HCT116 (cell line): ENCODE results near the gene EFHD1. TPM values are rescaled to one million over a fixed set of nuclear protein-coding genes. Genes with fewer than 3 reads are reported as not detected.

Experiments used
- ATAC-seq: fragments of 200-7000 bp; cut with Tn5 transposase; 2 replicates; pipeline ENCODE4 v1.9.1; 2020; ENCODE audit warnings: mild to moderate bottlenecking, moderate library complexity
- BruUV-seq: library from RNA; stranded (reverse); fragments of 400-500 nt; replicated peaks from 2 replicates; lab custom pipeline; 2021; lab: Mats Ljungman, UMichigan
- CTCF ChIA-PET: fragments of 300-600 bp; sonication (Branson Sonifier 250); formaldehyde crosslinking; loops from one replicate; lab custom pipeline; 2021; ENCODE audit warnings: antibody characterized with exemption; lab: Charles Lee
- POLR2A ChIA-PET: fragments of 300-600, 350-600 bp; sonication (Branson Sonifier 250); formaldehyde crosslinking; loops from one replicate; lab custom pipeline; 2021; ENCODE audit warnings: antibody characterized with exemption; lab: Charles Lee
- RAD21 ChIA-PET, 2 experiments: fragments of 300-600 bp; sonication (Branson Sonifier 250); formaldehyde crosslinking; loops; one replicate each; lab custom pipeline; 2023; ENCODE audit warnings: low total read pairs in 2 of 2; ENCODE audit not compliant: uncharacterized antibody in 2 of 2, unreplicated experiment in 2 of 2, low non-redundant PET in 1 of 2; lab: Charles Lee
- DNase-seq: peaks from one replicate; pipeline ENCODE4 v3.0.0-alpha.2; 2010; ENCODE audit warnings: low read depth, low spot score
- H2AFZ ChIP-seq: fragments of 200-600 bp; shearing (Covaris generic), sonication (generic); 2 replicates; pipeline ENCODE4 v1.6.1; 2017; ENCODE audit warnings: low read depth, mixed run types, mixed read lengths, antibody characterized with exemption, low read length; ENCODE audit not compliant: poor library complexity, severe bottlenecking
- H3K27ac ChIP-seq: 2 replicates; pipeline ENCODE4 v1.5.1; 2012; ENCODE audit warnings: low read depth, low read length
- H3K27me3 ChIP-seq: fragments of 200-600 bp; sonication (generic); 2 replicates; pipeline ENCODE4 v1.6.1; 2016; ENCODE audit warnings: mixed run types, low read length, mixed read lengths; ENCODE audit not compliant: insufficient read depth
- H3K36me3 ChIP-seq, 2 experiments: fragments of 200-500 bp in 1 of 2; fragments of 200-600 bp in 1 of 2; sonication (Bioruptor generic) in 1 of 2; sonication (generic) in 1 of 2; 2 replicates each; pipeline versions ENCODE4 v1.5.1 to v1.6.1; 2014 to 2016; ENCODE audit warnings: low read length in 2 of 2, inconsistent platforms in 1 of 2, mixed read lengths in 1 of 2, mixed run types in 1 of 2; ENCODE audit not compliant: insufficient read depth in 2 of 2, control insufficient read depth in 1 of 2
- H3K4me1 ChIP-seq, 2 experiments: fragments of 200-600 bp in 1 of 2; sonication (generic) in 1 of 2; 2 replicates each; pipeline versions ENCODE4 v1.5.1 to v1.6.1; 2012 to 2017; ENCODE audit warnings: low read length in 2 of 2, inconsistent platforms in 1 of 2, mild to moderate bottlenecking in 1 of 2, mixed read lengths in 1 of 2, mixed run types in 1 of 2, moderate library complexity in 1 of 2; ENCODE audit not compliant: insufficient read depth in 2 of 2, control insufficient read depth in 1 of 2
- H3K4me2 ChIP-seq: fragments of 200-600 bp; sonication (generic); 2 replicates; pipeline ENCODE4 v1.6.1; 2017; ENCODE audit warnings: mixed run types, low read length, mixed read lengths
- H3K4me3 ChIP-seq, 2 experiments: fragments of 200-600 bp in 1 of 2; sonication (generic) in 1 of 2; replicated peaks in 1 of 2; 2 replicates each; pipeline ENCODE4 v1.5.1; 2011 to 2016; ENCODE audit warnings: low read length in 2 of 2, control low read depth in 1 of 2, low read depth in 1 of 2, mild to moderate bottlenecking in 1 of 2, mixed read lengths in 1 of 2, mixed run types in 1 of 2
- H3K79me2 ChIP-seq: fragments of 200-600 bp; sonication (generic); 2 replicates; pipeline ENCODE4 v1.6.1; 2017; ENCODE audit warnings: mild to moderate bottlenecking, mixed run types, low read length, moderate library complexity, mixed read lengths; ENCODE audit not compliant: insufficient read depth
- H3K9ac ChIP-seq: fragments of 200-600 bp; sonication (generic); 2 replicates; pipeline ENCODE4 v1.6.1; 2016; ENCODE audit warnings: low read length, mixed read lengths
- H3K9me2 ChIP-seq: fragments of 200-600 bp; sonication (generic), shearing (Covaris generic); 2 replicates; pipeline ENCODE4 v1.6.1; 2017; ENCODE audit warnings: mixed run types, mild to moderate bottlenecking, moderate library complexity; ENCODE audit not compliant: insufficient read depth
- H3K9me3 ChIP-seq, 2 experiments: fragments of 200-500 bp in 1 of 2; fragments of 200-600 bp in 1 of 2; sonication (Bioruptor generic) in 1 of 2; sonication (generic) in 1 of 2; 2 replicates each; pipeline ENCODE4 v1.6.1; 2014 to 2017; ENCODE audit warnings: low read length in 2 of 2, mixed read lengths in 2 of 2, inconsistent platforms in 1 of 2, low read depth in 1 of 2, mild to moderate bottlenecking in 1 of 2, mixed run types in 1 of 2, moderate library complexity in 1 of 2; ENCODE audit not compliant: control insufficient read depth in 1 of 2, insufficient read depth in 1 of 2
- H4K20me1 ChIP-seq: fragments of 200-600 bp; sonication (generic), shearing (Covaris generic); 2 replicates; pipeline ENCODE4 v1.6.1; 2017; ENCODE audit warnings: mixed run types, mild to moderate bottlenecking, moderate library complexity; ENCODE audit not compliant: insufficient read depth
- CBX3 ChIP-seq: IDR thresholded peaks from 2 replicates; pipeline ENCODE4 v1.6.1; 2012; ENCODE audit warnings: low read depth
- EZH2 ChIP-seq: fragments of 200-600 bp; sonication (generic); IDR thresholded peaks from 2 replicates; pipeline ENCODE4 v1.6.1; 2017; ENCODE audit warnings: antibody characterized with exemption, mixed run types
- EZH2phosphoT487 ChIP-seq: fragments of 200-600 bp; IDR thresholded peaks from 2 replicates; pipeline ENCODE4 v1.6.1; 2018; ENCODE audit warnings: antibody characterized with exemption, borderline replicate concordance
- FOSL1 ChIP-seq: IDR thresholded peaks from 2 replicates; pipeline ENCODE4 v1.6.1; 2012; ENCODE audit warnings: low read depth
- JUND ChIP-seq: IDR thresholded peaks from 2 replicates; pipeline ENCODE4 v1.6.1; 2012
- POLR2A ChIP-seq: IDR thresholded peaks from 2 replicates; pipeline ENCODE4 v1.7.0; 2011; ENCODE audit warnings: borderline replicate concordance; ENCODE audit not compliant: insufficient read depth, insufficient read length; ENCODE audit errors: extremely low read depth
- POLR2AphosphoS5 ChIP-seq: IDR thresholded peaks from 2 replicates; pipeline ENCODE4 v1.6.1; 2011; ENCODE audit warnings: mild to moderate bottlenecking, low read depth, low read length, moderate library complexity
- RAD21 ChIP-seq: IDR thresholded peaks from 2 replicates; pipeline ENCODE4 v1.6.1; 2012; ENCODE audit warnings: low read depth, mild to moderate bottlenecking
- SIN3A ChIP-seq: IDR thresholded peaks from 2 replicates; pipeline ENCODE4 v1.6.1; 2012; ENCODE audit warnings: low read depth
- SP1 ChIP-seq: IDR thresholded peaks from 2 replicates; pipeline ENCODE4 v1.6.1; 2012; ENCODE audit warnings: low read depth
- SRF ChIP-seq: IDR thresholded peaks from 2 replicates; pipeline ENCODE4 v1.6.1; 2012; ENCODE audit warnings: low read depth
- YY1 ChIP-seq: IDR thresholded peaks from 2 replicates; pipeline ENCODE4 v1.6.1; 2011; ENCODE audit warnings: low read length, low read depth, moderate library complexity, mild to moderate bottlenecking; ENCODE audit not compliant: insufficient replicate concordance; ENCODE audit errors: extremely low read depth
- ZFX ChIP-seq: fragments of 450-650 bp; IDR thresholded peaks from 2 replicates; pipeline ENCODE4 v1.6.1; 2017
- ZNF274 ChIP-seq: fragments of 200-500 bp; sonication (Bioruptor generic); IDR thresholded peaks from 2 replicates; pipeline ENCODE4 v1.6.1; 2014; ENCODE audit warnings: mild to moderate bottlenecking, low read depth, low read length, inconsistent platforms
- intact Hi-C: fragments of 100-400 bp; cut with micrococcal nuclease; formaldehyde crosslinking; loops from 2 replicates; pipeline ENCODE4 v1.10.0; 2022
- total RNA-seq: library from RNA; stranded (reverse); gene quantifications from one replicate; pipeline ENCODE4 v1.2.1, GENCODE V29; 2021; ENCODE audit not compliant: unreplicated experiment
- TF ChIP-seq, protein P1 (sequence below): IDR thresholded peaks from 2 replicates; pipeline ENCODE4 v1.6.1; 2011; ENCODE audit warnings: mild to moderate bottlenecking, low read length, moderate library complexity; ENCODE audit not compliant: insufficient replicate concordance; ENCODE audit errors: extremely low read depth
- TF ChIP-seq, protein P2 (sequence below): IDR thresholded peaks from 2 replicates; pipeline ENCODE4 v1.6.1; 2012
- TF ChIP-seq, protein P3 (sequence below): IDR thresholded peaks from 2 replicates; pipeline ENCODE4 v1.6.1; 2012; ENCODE audit warnings: low read depth
- TF ChIP-seq, protein P4 (sequence below): IDR thresholded peaks from 2 replicates; pipeline ENCODE4 v1.6.1; 2012

The EFHD1 gene
- total RNA-seq, 1 experiment from 2014 or later, result 0.52 TPM

DNA sequence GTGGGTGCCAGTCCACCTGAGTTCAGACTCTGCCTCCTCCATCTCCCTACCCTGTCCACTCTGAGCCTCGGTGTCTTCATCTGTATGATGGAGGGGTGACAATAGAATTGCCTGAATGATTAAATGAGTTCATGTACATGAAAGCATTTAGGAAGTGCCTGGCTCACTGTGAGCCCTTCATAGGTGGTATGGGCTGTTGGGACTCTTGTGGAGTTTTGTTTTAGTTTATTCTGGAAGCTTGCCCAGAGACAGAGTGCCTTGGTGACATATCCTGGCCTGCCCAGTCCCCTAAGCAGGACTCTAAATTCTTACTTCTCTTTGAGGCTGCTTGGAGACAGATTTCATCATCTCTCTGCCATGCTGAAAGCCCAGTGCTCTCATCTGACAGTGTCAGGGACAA is 39.2 kb downstream of the EFHD1 start:
- no peaks in the 10 kb centered on the region for H3K4me1 ChIP-seq
- H2AFZ ChIP-seq, result no peak overlapping the region
- POLR2A ChIA-PET, result no interaction called here
- H3K4me3 ChIP-seq, result no peak overlapping the region
- H3K9me2 ChIP-seq, result no peaks in the 10 kb centered on the region
- DNase-seq, result no peak
- no TSS peak for BruUV-seq
- ATAC-seq, result no peak
- TF ChIP-seq ZNF274, result no peak
- no peak for TF ChIP-seq POLR2A
- TF ChIP-seq SP1, result no peak
- no peak for TF ChIP-seq EZH2phosphoT487
- TF ChIP-seq EZH2, result no peak
- RAD21 ChIA-PET, result no interaction called here
- H3K36me3 ChIP-seq, result no peaks in the 10 kb centered on the region
- H3K9ac ChIP-seq, result no peak overlapping the region
- H4K20me1 ChIP-seq, result no peaks in the 10 kb centered on the region
- H3K79me2 ChIP-seq, result no peaks in the 10 kb centered on the region
- no peak overlapping the region for H3K4me2 ChIP-seq
- CTCF ChIA-PET, result no interaction called here
- intact Hi-C loops, result no loop called here
- no peaks in the 10 kb centered on the region for H3K27me3 ChIP-seq
- H3K27ac ChIP-seq, result no peak overlapping the region
- no peaks in the 10 kb centered on the region for H3K9me3 ChIP-seq

DNA sequence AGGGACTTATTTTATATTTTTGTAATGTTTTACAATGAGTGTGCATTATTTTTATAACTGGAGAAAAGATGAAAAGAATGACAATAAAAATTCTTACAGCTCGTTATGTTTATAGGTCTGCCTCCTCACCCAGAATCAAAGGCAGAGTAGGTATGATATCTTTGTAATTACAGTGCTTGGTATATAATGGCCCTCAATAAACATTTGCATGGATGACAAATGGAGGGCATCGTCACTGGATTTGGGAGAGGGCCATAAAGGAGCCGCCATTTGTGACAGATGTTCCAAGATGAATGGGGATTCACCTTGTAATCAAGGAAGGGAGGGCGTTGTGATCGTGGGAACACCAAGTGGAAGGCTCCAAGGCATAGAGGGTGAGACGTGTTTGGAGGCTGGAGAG is 41.1 kb downstream of the EFHD1 start:
- Histone ChIP-seq H4K20me1 (no peaks in the 10 kb centered on the region), H3K9me3 (no peaks in the 10 kb centered on the region), H3K4me1 (no peaks in the 10 kb centered on the region), H3K4me2 (no peak overlapping the region), H3K4me3 (no peak overlapping the region), H3K27me3 (no peaks in the 10 kb centered on the region), H3K9me2 (no peaks in the 10 kb centered on the region), H3K9ac (no peak overlapping the region), H3K79me2 (no peaks in the 10 kb centered on the region), H2AFZ (no peak overlapping the region), H3K36me3 (no peaks in the 10 kb centered on the region), H3K27ac (no peak overlapping the region)
- RAD21 ChIA-PET, result no interaction called here
- CTCF ChIA-PET, result no interaction called here
- intact Hi-C loops, result no loop called here
- POLR2A ChIA-PET, result no interaction called here
- no peak for ATAC-seq
- no peak for DNase-seq
- no TSS peak for BruUV-seq
- TF ChIP-seq EZH2phosphoT487 (no peak), CBX3 (no peak), POLR2AphosphoS5 (no peak), ZFX (no peak), SRF (no peak), SIN3A (no peak), YY1 (no peak), RAD21 (no peak), JUND (no peak), ZNF274 (no peak), FOSL1 (no peak)
- TF ChIP-seq, protein P1, sequence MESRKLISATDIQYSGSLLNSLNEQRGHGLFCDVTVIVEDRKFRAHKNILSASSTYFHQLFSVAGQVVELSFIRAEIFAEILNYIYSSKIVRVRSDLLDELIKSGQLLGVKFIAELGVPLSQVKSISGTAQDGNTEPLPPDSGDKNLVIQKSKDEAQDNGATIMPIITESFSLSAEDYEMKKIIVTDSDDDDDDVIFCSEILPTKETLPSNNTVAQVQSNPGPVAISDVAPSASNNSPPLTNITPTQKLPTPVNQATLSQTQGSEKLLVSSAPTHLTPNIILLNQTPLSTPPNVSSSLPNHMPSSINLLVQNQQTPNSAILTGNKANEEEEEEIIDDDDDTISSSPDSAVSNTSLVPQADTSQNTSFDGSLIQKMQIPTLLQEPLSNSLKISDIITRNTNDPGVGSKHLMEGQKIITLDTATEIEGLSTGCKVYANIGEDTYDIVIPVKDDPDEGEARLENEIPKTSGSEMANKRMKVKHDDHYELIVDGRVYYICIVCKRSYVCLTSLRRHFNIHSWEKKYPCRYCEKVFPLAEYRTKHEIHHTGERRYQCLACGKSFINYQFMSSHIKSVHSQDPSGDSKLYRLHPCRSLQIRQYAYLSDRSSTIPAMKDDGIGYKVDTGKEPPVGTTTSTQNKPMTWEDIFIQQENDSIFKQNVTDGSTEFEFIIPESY, result no peak
- TF ChIP-seq, protein P2, sequence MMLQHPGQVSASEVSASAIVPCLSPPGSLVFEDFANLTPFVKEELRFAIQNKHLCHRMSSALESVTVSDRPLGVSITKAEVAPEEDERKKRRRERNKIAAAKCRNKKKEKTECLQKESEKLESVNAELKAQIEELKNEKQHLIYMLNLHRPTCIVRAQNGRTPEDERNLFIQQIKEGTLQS, result no peak
- TF ChIP-seq, protein P3, sequence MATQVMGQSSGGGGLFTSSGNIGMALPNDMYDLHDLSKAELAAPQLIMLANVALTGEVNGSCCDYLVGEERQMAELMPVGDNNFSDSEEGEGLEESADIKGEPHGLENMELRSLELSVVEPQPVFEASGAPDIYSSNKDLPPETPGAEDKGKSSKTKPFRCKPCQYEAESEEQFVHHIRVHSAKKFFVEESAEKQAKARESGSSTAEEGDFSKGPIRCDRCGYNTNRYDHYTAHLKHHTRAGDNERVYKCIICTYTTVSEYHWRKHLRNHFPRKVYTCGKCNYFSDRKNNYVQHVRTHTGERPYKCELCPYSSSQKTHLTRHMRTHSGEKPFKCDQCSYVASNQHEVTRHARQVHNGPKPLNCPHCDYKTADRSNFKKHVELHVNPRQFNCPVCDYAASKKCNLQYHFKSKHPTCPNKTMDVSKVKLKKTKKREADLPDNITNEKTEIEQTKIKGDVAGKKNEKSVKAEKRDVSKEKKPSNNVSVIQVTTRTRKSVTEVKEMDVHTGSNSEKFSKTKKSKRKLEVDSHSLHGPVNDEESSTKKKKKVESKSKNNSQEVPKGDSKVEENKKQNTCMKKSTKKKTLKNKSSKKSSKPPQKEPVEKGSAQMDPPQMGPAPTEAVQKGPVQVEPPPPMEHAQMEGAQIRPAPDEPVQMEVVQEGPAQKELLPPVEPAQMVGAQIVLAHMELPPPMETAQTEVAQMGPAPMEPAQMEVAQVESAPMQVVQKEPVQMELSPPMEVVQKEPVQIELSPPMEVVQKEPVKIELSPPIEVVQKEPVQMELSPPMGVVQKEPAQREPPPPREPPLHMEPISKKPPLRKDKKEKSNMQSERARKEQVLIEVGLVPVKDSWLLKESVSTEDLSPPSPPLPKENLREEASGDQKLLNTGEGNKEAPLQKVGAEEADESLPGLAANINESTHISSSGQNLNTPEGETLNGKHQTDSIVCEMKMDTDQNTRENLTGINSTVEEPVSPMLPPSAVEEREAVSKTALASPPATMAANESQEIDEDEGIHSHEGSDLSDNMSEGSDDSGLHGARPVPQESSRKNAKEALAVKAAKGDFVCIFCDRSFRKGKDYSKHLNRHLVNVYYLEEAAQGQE, result no peak
- TF ChIP-seq, protein P4, sequence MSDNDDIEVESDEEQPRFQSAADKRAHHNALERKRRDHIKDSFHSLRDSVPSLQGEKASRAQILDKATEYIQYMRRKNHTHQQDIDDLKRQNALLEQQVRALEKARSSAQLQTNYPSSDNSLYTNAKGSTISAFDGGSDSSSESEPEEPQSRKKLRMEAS, result no peak
